Mesenchymal stem cell (in vitro differentiated cells and primary cell): ENCODE data around the gene KYNU.

Experiments used
- DNase-seq: peaks from one replicate; pipeline ENCODE4 v3.0.0-alpha.2; 2013
- H2AFZ ChIP-seq: one replicate; pipeline ENCODE4 v1.6.1; 2013; ENCODE audit warnings: low read depth, mild to moderate bottlenecking, control low read depth, inconsistent platforms, low read length, moderate library complexity
- H2AK5ac ChIP-seq: 2 replicates; pipeline ENCODE4 v1.6.1; 2013; ENCODE audit warnings: low read length, moderate library complexity, mild to moderate bottlenecking, inconsistent platforms; ENCODE audit not compliant: severe bottlenecking
- H2BK120ac ChIP-seq: one replicate; pipeline ENCODE4 v1.6.1; 2013; ENCODE audit warnings: low read depth, mild to moderate bottlenecking, inconsistent platforms, low read length, moderate library complexity
- H2BK12ac ChIP-seq, 2 experiments: one replicate each; pipeline ENCODE4 v1.6.1; 2013; ENCODE audit warnings: inconsistent platforms in 2 of 2, low read length in 2 of 2, mild to moderate bottlenecking in 2 of 2, moderate library complexity in 2 of 2, control low read depth in 1 of 2
- H2BK15ac ChIP-seq: one replicate; pipeline ENCODE4 v1.6.1; 2013; ENCODE audit warnings: mild to moderate bottlenecking, low read depth, inconsistent platforms; ENCODE audit not compliant: poor library complexity, severe bottlenecking
- H2BK5ac ChIP-seq: 2 replicates; pipeline ENCODE4 v1.6.1; 2013; ENCODE audit warnings: low read depth, mild to moderate bottlenecking, low read length, control low read depth, inconsistent platforms; ENCODE audit not compliant: poor library complexity, severe bottlenecking
- H3K14ac ChIP-seq, 2 experiments: one replicate each; pipeline ENCODE4 v1.6.1; 2013; ENCODE audit warnings: inconsistent platforms in 2 of 2, low read length in 2 of 2, control low read depth in 1 of 2, mild to moderate bottlenecking in 1 of 2, moderate library complexity in 1 of 2
- H3K18ac ChIP-seq, 2 experiments: one replicate each; pipeline ENCODE4 v1.6.1; 2013; ENCODE audit warnings: inconsistent platforms in 2 of 2, low read length in 2 of 2, control low read depth in 1 of 2, low read depth in 1 of 2, mild to moderate bottlenecking in 1 of 2
- H3K23ac ChIP-seq, 2 experiments: one replicate each; pipeline ENCODE4 v1.6.1; 2013; ENCODE audit warnings: inconsistent platforms in 2 of 2, low read length in 2 of 2, mild to moderate bottlenecking in 2 of 2, moderate library complexity in 2 of 2, control low read depth in 1 of 2
- H3K27ac ChIP-seq: 2 replicates; pipeline ENCODE4 v1.5.1; 2013; ENCODE audit warnings: mild to moderate bottlenecking, moderate library complexity, low read length, control low read depth, inconsistent platforms; ENCODE audit not compliant: poor library complexity, severe bottlenecking
- H3K27me3 ChIP-seq, 2 experiments: 2 replicates each; pipeline versions ENCODE4 v1.6.1 to v1.7.0; 2013; ENCODE audit warnings: low read length in 2 of 2, mild to moderate bottlenecking in 2 of 2, moderate library complexity in 2 of 2, control low read depth in 1 of 2, inconsistent platforms in 1 of 2; ENCODE audit not compliant: control insufficient read depth in 1 of 2, insufficient read depth in 1 of 2
- H3K36me3 ChIP-seq, 2 experiments: 2 replicates each; pipeline versions ENCODE4 v1.6.1 to v1.7.0; 2013; ENCODE audit warnings: low read length in 2 of 2, control low read depth in 1 of 2, inconsistent platforms in 1 of 2, low read depth in 1 of 2, mild to moderate bottlenecking in 1 of 2; ENCODE audit not compliant: insufficient read depth in 2 of 2, control insufficient read depth in 1 of 2
- H3K4ac ChIP-seq, 2 experiments: one replicate each; pipeline ENCODE4 v1.6.1; 2013; ENCODE audit warnings: inconsistent platforms in 2 of 2, low read length in 2 of 2, mild to moderate bottlenecking in 2 of 2, moderate library complexity in 2 of 2, control low read depth in 1 of 2, low read depth in 1 of 2
- H3K4me1 ChIP-seq: 2 replicates; pipeline ENCODE4 v1.6.1; 2013; ENCODE audit warnings: low read depth, low read length, control low read depth; ENCODE audit not compliant: control insufficient read depth, insufficient read depth
- H3K4me2 ChIP-seq: 2 replicates; pipeline ENCODE4 v1.6.1; 2013; ENCODE audit warnings: low read length, mild to moderate bottlenecking, inconsistent platforms; ENCODE audit not compliant: poor library complexity, severe bottlenecking
- H3K4me3 ChIP-seq, 2 experiments: 2 replicates each; pipeline versions ENCODE4 v1.5.1 to v1.7.0; 2013; ENCODE audit warnings: low read length in 2 of 2, mild to moderate bottlenecking in 2 of 2, control low read depth in 1 of 2, low read depth in 1 of 2; ENCODE audit not compliant: insufficient read depth in 1 of 2
- H3K79me1 ChIP-seq: replicated peaks from 2 replicates; pipeline ENCODE4 v1.6.1; 2013; ENCODE audit warnings: mild to moderate bottlenecking, control low read depth, low read length, inconsistent platforms; ENCODE audit not compliant: poor library complexity, severe bottlenecking
- H3K9ac ChIP-seq: 2 replicates; pipeline ENCODE4 v1.7.0; 2013; ENCODE audit warnings: mild to moderate bottlenecking, low read length, moderate library complexity
- H3K9me3 ChIP-seq: 2 replicates; pipeline ENCODE4 v1.7.0; 2013; ENCODE audit warnings: mild to moderate bottlenecking, low read length; ENCODE audit not compliant: control insufficient read depth
- H4K8ac ChIP-seq: one replicate; pipeline ENCODE4 v1.6.1; 2013; ENCODE audit warnings: inconsistent platforms, mild to moderate bottlenecking, low read length, moderate library complexity
- H4K91ac ChIP-seq: one replicate; pipeline ENCODE4 v1.6.1; 2013; ENCODE audit warnings: mild to moderate bottlenecking, low read length, inconsistent platforms
- WGBS: methylation state at CpG from one replicate; pipeline ENCODE4 v1.1.7; 2013; ENCODE audit warnings: mixed read lengths; 5-methylcytosine and 5-hydroxymethylcytosine counted together

KYNU gene

GRCh38 chr2:142869461-142870106 lies 7.9 kb upstream of the KYNU start:
- no peak overlapping the region for H3K4me2 ChIP-seq
- no peak overlapping the region for H2AFZ ChIP-seq
- no peak overlapping the region for H3K27ac ChIP-seq
- H2BK5ac ChIP-seq = no peak overlapping the region
- H3K9ac ChIP-seq = no peak overlapping the region
- no peak overlapping the region for H3K14ac ChIP-seq
- no peaks in the 10 kb centered on the region for H3K79me1 ChIP-seq
- H2AK5ac ChIP-seq = no peak overlapping the region
- H2BK15ac ChIP-seq = no peak overlapping the region
- H3K4ac ChIP-seq = no peak overlapping the region
- 87% methylated on average over 3 of the region's 5 CpGs for WGBS
- H3K4me3 ChIP-seq = no peak overlapping the region
- no peaks in the 10 kb centered on the region for H3K27me3 ChIP-seq
- no peak for DNase-seq
- H2BK120ac ChIP-seq = no peak overlapping the region
- H4K91ac ChIP-seq = no peak overlapping the region
- H3K36me3 ChIP-seq = no peaks in the 10 kb centered on the region
- H3K18ac ChIP-seq = no peak overlapping the region
- H4K8ac ChIP-seq = no peak overlapping the region
- no peak overlapping the region for H3K23ac ChIP-seq
- no peak overlapping the region for H2BK12ac ChIP-seq
- peaks cover 1% of the 10 kb centered on the region for H3K4me1 ChIP-seq
- no peaks in the 10 kb centered on the region for H3K9me3 ChIP-seq

- Histone ChIP-seq H3K14ac (no peak overlapping the region), H3K36me3 (no peaks in the 10 kb centered on the region), H2BK120ac (no peak overlapping the region), H3K27me3 (no peaks in the 10 kb centered on the region), H3K9me3 (no peaks in the 10 kb centered on the region), H3K4me3 (no peak overlapping the region), H2BK5ac (no peak overlapping the region), H2AFZ (no peak overlapping the region), H3K9ac (no peak overlapping the region), H3K79me1 (no peaks in the 10 kb centered on the region), H2BK15ac (no peak overlapping the region), H2BK12ac (no peak overlapping the region), H4K91ac (no peak overlapping the region), H3K4ac (no peak overlapping the region), H2AK5ac (no peak overlapping the region), H3K27ac (no peak overlapping the region), H3K23ac (no peak overlapping the region), H3K4me2 (no peak overlapping the region), H4K8ac (no peak overlapping the region), H3K18ac (no peak overlapping the region), H3K4me1 (peaks cover 1% of the 10 kb centered on the region)
- DNase-seq = peak; percentile 33
- 100% methylated on average over 2 of the region's 2 CpGs for WGBS
Measured at GRCh38 chr2:142870526-142870925, 6.9 kb upstream of the KYNU start.

GRCh38 chr2:142871396-142871795 lies 6.1 kb upstream of the KYNU start:
- WGBS = 95% methylated on average over 6 of the region's 6 CpGs
- no peak overlapping the region for H3K27ac ChIP-seq

GRCh38 chr2:142872882-142873724 lies 4.4 kb upstream of the KYNU start:
- 55% methylated on average over 4 of the region's 6 CpGs for WGBS
- H4K8ac ChIP-seq = no peak overlapping the region
- H2BK5ac ChIP-seq = no peak overlapping the region
- H3K36me3 ChIP-seq = no peaks in the 10 kb centered on the region
- no peak overlapping the region for H2BK12ac ChIP-seq
- H3K4ac ChIP-seq = no peak overlapping the region
- no peaks in the 10 kb centered on the region for H3K4me1 ChIP-seq
- H4K91ac ChIP-seq = no peak overlapping the region
- H3K14ac ChIP-seq = no peak overlapping the region
- no peak overlapping the region for H2BK120ac ChIP-seq
- DNase-seq = peak; percentile 97
- no peak overlapping the region for H3K4me2 ChIP-seq
- no peaks in the 10 kb centered on the region for H3K27me3 ChIP-seq
- no peak overlapping the region for H3K4me3 ChIP-seq
- no peak overlapping the region for H2AFZ ChIP-seq
- no peak overlapping the region for H3K27ac ChIP-seq
- H2AK5ac ChIP-seq = no peak overlapping the region
- H3K79me1 ChIP-seq = no peaks in the 10 kb centered on the region
- peak overlapping the region in 1 of 2 experiments; percentile 28 for H3K18ac ChIP-seq
- no peaks in the 10 kb centered on the region for H3K9me3 ChIP-seq
- no peak overlapping the region for H2BK15ac ChIP-seq
- peak overlapping the region; percentile 90 for H3K9ac ChIP-seq
- no peak overlapping the region for H3K23ac ChIP-seq

More at GRCh38 chr2:142871396-142871795, 6.1 kb upstream of the KYNU start:
- H3K9me3 ChIP-seq = no peaks in the 10 kb centered on the region
- H3K4ac ChIP-seq = peak overlapping the region in 1 of 2 experiments; percentile 61
- no peaks in the 10 kb centered on the region for H3K27me3 ChIP-seq
- H2AK5ac ChIP-seq = no peak overlapping the region
- no peak for DNase-seq
- H2BK5ac ChIP-seq = no peak overlapping the region
- peaks cover under 1% of the 10 kb centered on the region for H3K4me1 ChIP-seq
- no peak overlapping the region for H3K4me3 ChIP-seq
- H2BK120ac ChIP-seq = no peak overlapping the region
- H2BK12ac ChIP-seq = no peak overlapping the region
- H3K9ac ChIP-seq = no peak overlapping the region
- no peak overlapping the region for H4K8ac ChIP-seq
- H2AFZ ChIP-seq = no peak overlapping the region
- H3K4me2 ChIP-seq = no peak overlapping the region
- H4K91ac ChIP-seq = no peak overlapping the region
- H3K18ac ChIP-seq = no peak overlapping the region
- H3K79me1 ChIP-seq = no peaks in the 10 kb centered on the region
- H3K23ac ChIP-seq = no peak overlapping the region
- H3K36me3 ChIP-seq = no peaks in the 10 kb centered on the region
- no peak overlapping the region for H3K14ac ChIP-seq
- no peak overlapping the region for H2BK15ac ChIP-seq
